Measurements from ENCODE around the gene NTHL1. TPM values are rescaled to one million over a fixed set of nuclear protein-coding genes. Genes with fewer than 3 reads are reported as not detected.
A peak's percentile ranks its signal among the peaks of the same experiment; 100 is the strongest.
"Not testable (repeated sequence)": the region's sequence is repeated elsewhere in the genome, so short reads cannot be mapped to it uniquely, and the experiment has no call there.

NTHL1 gene
- polyA plus RNA-seq, 3 donors, result 9.2 to 22.4 (median 9.6) TPM

DNA sequence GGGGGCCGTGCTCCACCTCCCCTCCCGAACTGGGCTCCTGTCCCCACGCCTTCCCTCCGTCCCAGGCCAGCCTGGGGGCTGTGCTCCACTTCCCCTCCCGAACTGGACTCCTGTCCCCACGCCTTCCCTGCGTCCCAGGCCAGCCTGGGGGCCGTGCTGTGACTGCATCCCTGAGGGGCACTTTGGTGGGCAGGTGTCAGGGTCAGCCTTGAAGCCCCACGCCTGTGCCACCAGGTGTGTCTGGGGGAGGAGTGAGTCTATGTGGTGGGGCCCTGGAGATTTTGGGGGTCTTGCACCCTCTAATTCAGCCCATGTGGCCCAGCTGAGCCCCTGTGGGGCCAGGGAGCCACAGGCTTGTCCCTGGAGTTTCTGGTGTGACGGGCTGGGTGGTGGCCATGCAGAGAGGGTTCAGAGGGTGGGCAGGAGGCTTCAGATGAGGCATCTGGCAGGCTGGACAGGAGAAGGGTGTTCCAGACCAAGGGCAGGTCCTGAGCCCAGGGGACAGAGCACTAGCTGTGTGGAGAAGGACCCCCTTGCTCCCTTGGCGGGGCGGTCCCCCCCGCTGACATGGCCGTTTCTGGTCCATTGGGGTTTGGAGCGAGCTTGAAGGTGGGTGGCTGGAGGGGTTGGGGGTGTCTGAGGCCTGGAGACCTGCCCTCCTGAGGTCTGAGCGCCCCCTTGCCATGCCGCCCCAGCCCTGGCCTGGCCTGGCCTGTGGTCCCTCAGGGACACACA lies 12.8 kb downstream of the NTHL1 start:
- no peak overlapping the region for H3K9ac ChIP-seq (ENCODE audit: insufficient read depth, low read length, poor library complexity, severe bottlenecking)
- no peak overlapping the region for H2AFZ ChIP-seq (ENCODE audit: insufficient read depth, low read depth, low read length, poor library complexity, severe bottlenecking)
- H3K27ac ChIP-seq (ENCODE audit: low read depth in 1 of 2, low read length in 2 of 2), result no peak overlapping the region
- no peak overlapping the region for H3K4me2 ChIP-seq (replicated peaks; ENCODE audit: extremely low read depth, low read length, poor library complexity, severe bottlenecking)
- Mint-ChIP-seq H3K4me3 (no peak overlapping the region), H3K4me1 (peaks cover 13% of the 10 kb centered on the region), H3K27ac (no peak overlapping the region), H3K36me3 (no peaks in the 10 kb centered on the region), H3K27me3 (ENCODE audit: low read depth in 3 of 3) (peaks cover 0 to 26% (median 11%) of the 10 kb centered on the region in 3 donors), H3K9me3 (no peaks in the 10 kb centered on the region)
- TF ChIP-seq, protein P1, sequence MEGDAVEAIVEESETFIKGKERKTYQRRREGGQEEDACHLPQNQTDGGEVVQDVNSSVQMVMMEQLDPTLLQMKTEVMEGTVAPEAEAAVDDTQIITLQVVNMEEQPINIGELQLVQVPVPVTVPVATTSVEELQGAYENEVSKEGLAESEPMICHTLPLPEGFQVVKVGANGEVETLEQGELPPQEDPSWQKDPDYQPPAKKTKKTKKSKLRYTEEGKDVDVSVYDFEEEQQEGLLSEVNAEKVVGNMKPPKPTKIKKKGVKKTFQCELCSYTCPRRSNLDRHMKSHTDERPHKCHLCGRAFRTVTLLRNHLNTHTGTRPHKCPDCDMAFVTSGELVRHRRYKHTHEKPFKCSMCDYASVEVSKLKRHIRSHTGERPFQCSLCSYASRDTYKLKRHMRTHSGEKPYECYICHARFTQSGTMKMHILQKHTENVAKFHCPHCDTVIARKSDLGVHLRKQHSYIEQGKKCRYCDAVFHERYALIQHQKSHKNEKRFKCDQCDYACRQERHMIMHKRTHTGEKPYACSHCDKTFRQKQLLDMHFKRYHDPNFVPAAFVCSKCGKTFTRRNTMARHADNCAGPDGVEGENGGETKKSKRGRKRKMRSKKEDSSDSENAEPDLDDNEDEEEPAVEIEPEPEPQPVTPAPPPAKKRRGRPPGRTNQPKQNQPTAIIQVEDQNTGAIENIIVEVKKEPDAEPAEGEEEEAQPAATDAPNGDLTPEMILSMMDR (IDR thresholded peaks at IDR 0.05), result no peak
- no peaks in the 10 kb centered on the region for H3K9me3 ChIP-seq (replicated peaks in 1 of 2; ENCODE audit: control insufficient read depth in 1 of 2, insufficient read depth in 1 of 2, low read length in 2 of 2)
- no peak for DNase-seq
- H3K4me1 ChIP-seq (ENCODE audit: control insufficient read depth in 1 of 2, insufficient read depth in 2 of 2, low read length in 2 of 2), result peaks cover 16 to 17% of the 10 kb centered on the region in 2 donors
- intact Hi-C loops (cut with micrococcal nuclease), result no loop called here
- no peak overlapping the region for H3K4me3 ChIP-seq (replicated peaks in 1 of 3; ENCODE audit: low read depth in 2 of 3, low read length in 3 of 3)
- H3K27me3 ChIP-seq (ENCODE audit: control insufficient read depth in 2 of 2, insufficient read depth in 2 of 2, low read length in 2 of 2), result peaks cover 0 to 4% of the 10 kb centered on the region in 2 donors
- no peaks in the 10 kb centered on the region for H3K79me2 ChIP-seq (ENCODE audit: insufficient read depth, low read length)
- 96% methylated on average over 8 of the region's 17 CpGs for whole genome bisulfite sequencing (ENCODE audit: insufficient coverage)
- H4K20me1 ChIP-seq (ENCODE audit: insufficient read depth, low read length), result no peaks in the 10 kb centered on the region
- no peaks in the 10 kb centered on the region for H3K36me3 ChIP-seq (replicated peaks in 1 of 2; ENCODE audit: control insufficient read depth in 1 of 2, insufficient read depth in 2 of 2, low read length in 2 of 2)

DNA sequence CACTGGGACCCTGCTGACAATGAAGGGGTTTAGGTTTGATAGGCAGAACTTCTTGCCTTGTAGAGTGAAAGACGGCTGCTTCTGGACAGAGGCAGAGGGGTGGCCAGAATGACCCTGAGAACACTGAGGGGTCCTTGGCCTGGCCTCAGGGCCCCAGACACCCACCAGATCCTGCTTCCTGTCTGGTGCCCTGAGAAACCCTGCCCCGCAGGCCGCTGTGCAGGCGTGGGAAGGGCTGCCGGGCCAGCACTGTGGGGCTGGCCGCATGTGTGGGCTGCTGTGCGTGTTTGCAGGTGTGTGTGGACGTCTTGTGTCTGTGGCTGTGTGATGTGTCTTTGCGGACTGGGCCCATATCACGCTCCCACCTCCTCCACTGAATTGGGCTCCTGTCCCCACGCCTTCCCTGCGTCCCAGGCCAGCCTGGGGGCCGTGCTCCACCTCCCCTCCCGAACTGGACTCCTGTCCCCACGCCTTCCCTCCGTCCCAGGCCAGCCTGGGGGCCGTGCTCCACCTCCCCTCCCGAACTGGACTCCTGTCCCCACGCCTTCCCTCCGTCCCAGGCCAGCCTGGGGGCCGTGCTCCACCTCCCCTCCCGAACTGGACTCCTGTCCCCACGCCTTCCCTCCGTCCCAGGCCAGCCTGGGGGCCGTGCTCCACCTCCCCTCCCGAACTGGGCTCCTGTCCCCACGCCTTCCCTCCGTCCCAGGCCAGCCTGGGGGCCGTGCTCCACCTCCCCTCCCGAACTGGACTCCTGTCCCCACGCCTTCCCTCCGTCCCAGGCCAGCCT lies 13.5 kb downstream of the NTHL1 start:
- peaks cover 0 to 30% (median 14%) of the 10 kb centered on the region in 3 donors for H3K27me3 Mint-ChIP-seq (ENCODE audit: low read depth in 3 of 3)
- H3K27ac ChIP-seq (ENCODE audit: low read depth in 1 of 2, low read length in 2 of 2), result not testable (repeated sequence)

More for the DNA sequence above, 13.5 kb downstream of the NTHL1 start:
- H3K9me3 Mint-ChIP-seq; H3K27ac Mint-ChIP-seq; DNase-seq; H3K36me3 ChIP-seq (replicated peaks in 1 of 2; ENCODE audit: control insufficient read depth in 1 of 2, insufficient read depth in 2 of 2, low read length in 2 of 2); H3K36me3 Mint-ChIP-seq; H3K27me3 ChIP-seq (ENCODE audit: control insufficient read depth in 2 of 2, insufficient read depth in 2 of 2, low read length in 2 of 2); H4K20me1 ChIP-seq (ENCODE audit: insufficient read depth, low read length); intact Hi-C loops (cut with micrococcal nuclease); H3K79me2 ChIP-seq (ENCODE audit: insufficient read depth, low read length); H3K9me3 ChIP-seq (replicated peaks in 1 of 2; ENCODE audit: control insufficient read depth in 1 of 2, insufficient read depth in 1 of 2, low read length in 2 of 2): not testable (repeated sequence)
- Histone ChIP-seq H3K4me3 (replicated peaks in 1 of 3; ENCODE audit: low read depth in 2 of 3, low read length in 3 of 3) (peak overlapping the region; percentile 14 to 66 (median 35)), H3K4me1 (ENCODE audit: control insufficient read depth in 1 of 2, insufficient read depth in 2 of 2, low read length in 2 of 2) (peaks cover 16 to 17% of the 10 kb centered on the region in 2 donors), H3K4me2 (replicated peaks; ENCODE audit: extremely low read depth, low read length, poor library complexity, severe bottlenecking) (peak overlapping the region; percentile 58), H3K9ac (ENCODE audit: insufficient read depth, low read length, poor library complexity, severe bottlenecking) (peak overlapping the region; percentile 45), H2AFZ (ENCODE audit: insufficient read depth, low read depth, low read length, poor library complexity, severe bottlenecking) (peak overlapping the region; percentile 76)
- peak overlapping the region; percentile 62 to 74 for H3K4me3 Mint-ChIP-seq
- 70% methylated on average over 5 of the region's 32 CpGs for WGBS (ENCODE audit: insufficient coverage)
- peaks cover 13% of the 10 kb centered on the region for H3K4me1 Mint-ChIP-seq
